ENCODE data around the gene CARD9.

CARD9 gene

DNA sequence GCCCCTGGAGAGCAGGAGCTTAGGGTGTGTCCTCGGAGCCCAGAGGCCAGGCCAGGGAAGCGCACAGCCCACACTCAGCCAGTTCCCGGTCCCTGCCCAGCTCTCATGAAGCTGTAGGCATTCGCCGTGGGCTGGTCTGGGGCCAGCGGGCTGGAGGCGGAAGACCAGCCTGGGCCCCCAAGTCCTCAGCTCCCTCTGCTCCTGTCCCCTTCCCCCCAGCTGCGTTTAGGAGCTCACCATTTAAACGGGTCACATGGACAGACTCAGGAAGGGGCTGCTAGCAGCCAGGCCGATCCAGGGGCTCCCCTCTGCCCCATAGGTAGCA is 27.4 kb downstream of the CARD9 start:
- DNase-seq, result no peak

DNA sequence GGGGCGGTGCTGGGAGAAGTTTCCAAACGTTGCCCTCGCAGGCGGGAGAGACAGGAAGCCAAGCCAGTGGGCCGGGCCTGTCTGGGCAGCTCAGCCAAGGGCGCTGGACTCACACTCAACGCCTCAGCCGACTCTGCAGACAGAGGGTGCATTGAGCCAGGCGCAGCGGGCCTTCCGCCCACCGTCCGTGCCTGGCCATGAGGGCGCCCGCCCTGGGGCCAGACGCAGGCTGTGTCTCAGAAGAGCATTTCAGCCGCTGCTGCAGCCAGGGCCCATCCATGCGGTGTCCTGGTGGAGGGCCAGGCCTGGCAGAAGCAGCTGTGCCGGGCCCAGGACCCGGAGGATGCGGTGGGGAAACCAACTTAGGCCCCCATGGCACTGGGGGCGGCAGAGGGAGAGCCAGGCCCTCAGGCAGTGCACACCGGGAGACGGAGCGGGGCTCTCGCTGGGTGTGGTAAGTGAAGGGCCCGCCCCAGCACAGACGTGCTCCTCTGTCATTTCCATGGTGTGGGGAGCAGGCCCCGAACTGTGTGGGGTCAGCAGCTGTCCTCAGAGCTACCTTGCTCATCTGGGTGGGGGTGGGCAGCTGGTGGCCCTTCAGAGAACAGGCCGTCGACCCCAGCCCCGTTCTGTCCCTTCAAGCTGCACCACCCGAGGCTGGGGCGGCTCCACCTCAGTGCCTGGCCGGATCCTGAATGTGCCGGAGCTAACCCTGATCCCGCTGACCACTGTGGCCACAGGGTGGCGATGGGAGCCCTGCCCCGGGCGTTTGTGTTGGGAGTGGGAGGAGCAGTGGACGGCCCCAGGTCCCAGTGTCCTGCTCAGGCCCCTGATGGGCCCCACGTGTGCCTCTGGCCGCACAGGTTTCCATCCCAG is 27.9 kb downstream of the CARD9 start:
- peak; percentile 85 to 87 for DNase-seq

DNA sequence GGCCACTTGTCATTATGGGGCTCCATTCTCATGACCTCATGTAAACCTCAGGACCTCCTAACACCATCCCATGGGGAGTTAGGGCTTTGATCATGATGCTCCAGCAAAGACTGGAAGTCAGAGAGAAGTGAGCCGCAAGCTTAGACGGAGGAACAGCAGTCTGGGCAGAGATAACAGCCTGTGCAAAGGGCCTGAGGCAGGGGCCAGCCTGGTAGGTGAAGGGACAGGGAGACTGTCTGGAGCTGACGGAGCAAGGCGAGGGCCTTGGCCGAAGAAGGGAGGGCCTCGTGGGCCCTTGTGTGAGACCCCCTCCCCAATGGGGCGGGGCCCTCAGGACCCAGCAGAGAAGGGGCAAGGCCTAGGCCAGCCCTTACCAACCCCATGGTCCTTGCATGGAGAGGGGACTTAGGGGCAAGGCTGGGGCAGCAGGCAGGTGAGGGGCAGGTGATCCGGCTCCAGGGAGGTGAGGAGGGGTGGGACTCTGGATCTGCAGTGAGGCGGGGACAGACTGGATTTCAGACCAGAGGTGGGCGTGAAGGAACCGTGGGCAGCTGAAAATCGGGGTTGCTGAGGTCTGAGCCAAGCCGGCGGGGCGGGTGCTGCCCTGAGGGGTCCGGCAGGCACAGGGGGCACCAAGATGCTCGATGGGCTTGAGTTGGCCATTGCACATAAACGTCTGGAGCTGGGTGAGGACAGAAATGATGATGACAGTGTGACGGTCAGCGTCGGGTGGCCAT is 28.8 kb downstream of the CARD9 start:
- DNase-seq, result no peak

DNA sequence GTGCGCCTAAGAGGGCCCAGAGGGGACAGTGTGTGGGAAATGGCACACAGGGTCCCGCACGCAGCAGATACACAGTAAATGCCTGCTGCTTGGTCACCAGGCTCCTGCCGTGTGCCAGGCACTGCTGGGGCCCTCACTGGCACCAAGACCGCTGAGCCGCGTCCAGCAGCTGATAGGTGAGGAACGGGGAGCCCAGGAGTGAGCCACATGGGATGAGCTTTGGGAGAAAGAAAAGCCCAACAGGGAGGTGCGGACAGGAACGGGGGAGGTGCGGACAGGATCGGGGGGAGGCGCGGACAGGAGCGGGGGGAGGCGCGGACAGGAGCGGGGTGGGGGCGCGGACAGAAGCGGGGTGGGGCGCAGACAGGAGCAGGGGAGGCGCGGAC is 29.6 kb downstream of the CARD9 start:
- no peak for DNase-seq

DNA sequence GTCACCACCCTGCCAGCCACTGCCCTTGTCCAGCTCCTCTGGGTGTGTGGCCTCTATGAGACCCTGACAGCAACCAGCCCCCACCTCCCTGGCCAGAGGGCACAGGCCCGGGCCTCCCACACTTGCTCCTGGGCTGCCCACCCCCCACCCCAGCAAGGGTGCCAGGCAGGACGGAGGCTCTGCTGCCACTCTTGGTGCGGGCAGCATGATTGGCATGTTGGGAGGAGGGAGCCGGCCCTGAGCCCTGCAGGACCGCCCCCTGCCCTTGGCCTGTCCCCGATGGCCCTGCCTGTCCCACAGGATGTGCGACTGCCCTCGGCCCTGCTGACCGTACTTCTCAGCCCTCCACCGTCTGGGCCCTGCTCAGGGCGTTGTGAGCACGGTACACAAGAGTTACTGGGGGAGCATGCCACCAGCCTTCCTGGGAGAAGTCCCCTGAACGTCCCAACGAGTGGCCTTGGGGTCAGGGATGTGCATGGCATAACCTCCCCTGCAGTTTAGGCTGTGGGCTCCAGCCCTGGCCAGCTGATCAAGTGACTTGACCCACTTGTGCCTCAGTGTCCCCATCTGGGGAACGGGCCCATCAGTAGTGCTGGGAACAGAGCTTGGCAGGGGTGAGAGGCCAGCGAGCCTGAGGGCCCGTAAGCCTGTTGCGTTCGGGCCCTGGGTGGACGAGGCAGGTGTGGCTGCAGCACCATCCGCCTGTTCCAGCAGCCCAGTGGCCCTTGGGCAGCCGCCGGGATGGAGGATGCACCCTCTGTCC is 30.2 kb downstream of the CARD9 start:
- no peak for DNase-seq

DNA sequence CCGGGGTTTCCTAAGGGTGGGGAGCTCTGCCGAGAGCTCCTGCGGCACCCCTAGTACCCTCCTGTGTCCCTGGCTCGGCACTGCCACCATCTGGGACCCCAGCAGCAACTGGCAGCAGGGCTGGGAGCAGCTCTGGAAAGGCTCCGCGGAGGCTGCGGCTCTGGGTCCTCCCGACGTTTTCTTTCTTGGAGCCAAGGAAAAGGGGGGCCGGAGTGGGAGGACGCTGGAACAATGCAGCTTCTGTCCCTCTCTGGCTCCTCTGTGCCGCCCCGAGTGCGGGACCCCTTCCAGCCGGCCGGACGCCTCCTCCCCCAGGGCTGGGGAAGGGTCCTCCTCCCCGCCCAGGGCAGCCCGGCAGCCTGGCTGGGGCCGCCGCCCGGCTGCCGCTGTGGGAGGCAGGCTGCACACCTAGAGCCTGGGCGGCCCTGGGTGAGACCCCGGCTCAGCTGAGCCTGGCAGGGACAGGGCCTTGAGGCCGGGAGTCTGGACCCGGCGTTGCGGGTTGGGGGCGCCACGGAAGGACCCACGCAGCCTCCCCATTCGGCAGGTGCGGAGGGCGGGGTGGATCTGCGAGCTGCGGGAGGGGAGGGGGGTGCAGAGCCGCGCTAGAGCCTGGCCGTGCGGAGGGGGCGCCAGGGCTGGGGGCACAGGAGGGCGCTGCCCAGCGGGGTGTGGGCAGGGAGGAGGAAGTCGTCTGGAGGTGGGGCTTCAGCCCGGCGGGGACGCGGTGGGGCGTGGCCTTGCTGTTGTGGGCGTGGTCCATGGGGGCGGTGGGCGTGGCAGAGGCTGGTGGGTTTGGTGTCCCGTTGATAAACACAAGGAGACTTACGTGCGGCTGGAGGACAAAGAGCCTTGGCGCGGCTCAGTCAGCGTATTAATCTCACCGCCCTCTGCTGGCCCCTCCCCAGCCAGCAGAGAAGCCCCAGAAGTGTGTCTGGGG is 31.0 kb downstream of the CARD9 start:
- peak; percentile 65 to 79 for DNase-seq

DNA sequence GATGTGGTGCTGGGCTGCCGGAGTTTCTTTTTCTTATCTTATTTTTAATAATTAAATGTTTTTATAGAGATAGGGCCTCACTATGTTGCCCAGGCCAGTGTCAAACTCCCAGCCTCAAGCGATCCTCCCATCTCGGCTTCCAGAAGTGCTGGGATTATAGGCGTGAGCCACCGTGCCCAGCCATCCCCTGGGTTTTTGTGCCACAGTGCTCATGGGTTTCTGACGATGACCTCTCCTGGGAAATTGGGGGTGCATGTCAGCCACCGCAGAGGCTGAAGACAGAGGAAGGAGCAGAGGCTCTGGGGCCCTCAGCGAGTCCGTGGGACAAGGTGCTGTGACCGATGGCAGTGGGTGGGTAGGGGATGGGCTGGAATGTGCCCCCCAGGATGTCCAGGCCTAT is 31.7 kb downstream of the CARD9 start:
- no peak for DNase-seq

DNA sequence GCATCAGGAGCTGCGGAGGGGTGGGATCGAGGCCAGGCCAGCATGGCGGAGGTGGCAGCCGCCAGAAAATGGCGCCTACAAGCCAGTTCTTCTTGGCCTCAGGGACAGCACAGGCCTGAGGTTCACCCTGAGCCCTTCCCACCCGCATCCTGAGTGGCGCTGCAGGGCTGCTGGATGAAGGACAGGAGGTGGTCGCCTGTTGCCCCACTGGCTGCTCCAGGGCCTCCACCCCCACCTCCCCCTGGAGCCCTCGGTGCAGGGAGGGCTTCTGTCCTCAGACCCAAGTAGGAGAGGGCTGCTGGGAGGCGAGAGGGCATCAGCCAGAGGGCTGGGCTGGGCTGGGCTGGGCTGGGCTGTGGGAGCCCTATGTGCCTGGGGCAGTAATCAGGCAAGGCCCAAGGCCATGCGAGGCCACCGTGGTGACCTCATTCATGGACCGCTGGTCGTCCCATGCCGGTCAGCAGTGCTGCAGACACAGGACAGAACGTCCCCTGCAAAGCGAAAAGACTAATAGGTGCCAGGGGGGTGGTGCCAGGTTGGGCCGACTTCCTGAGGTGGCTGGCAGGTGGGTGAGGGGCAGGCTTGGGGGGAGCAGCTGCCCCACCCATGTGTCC is 32.3 kb downstream of the CARD9 start:
- DNase-seq, result no peak

DNA sequence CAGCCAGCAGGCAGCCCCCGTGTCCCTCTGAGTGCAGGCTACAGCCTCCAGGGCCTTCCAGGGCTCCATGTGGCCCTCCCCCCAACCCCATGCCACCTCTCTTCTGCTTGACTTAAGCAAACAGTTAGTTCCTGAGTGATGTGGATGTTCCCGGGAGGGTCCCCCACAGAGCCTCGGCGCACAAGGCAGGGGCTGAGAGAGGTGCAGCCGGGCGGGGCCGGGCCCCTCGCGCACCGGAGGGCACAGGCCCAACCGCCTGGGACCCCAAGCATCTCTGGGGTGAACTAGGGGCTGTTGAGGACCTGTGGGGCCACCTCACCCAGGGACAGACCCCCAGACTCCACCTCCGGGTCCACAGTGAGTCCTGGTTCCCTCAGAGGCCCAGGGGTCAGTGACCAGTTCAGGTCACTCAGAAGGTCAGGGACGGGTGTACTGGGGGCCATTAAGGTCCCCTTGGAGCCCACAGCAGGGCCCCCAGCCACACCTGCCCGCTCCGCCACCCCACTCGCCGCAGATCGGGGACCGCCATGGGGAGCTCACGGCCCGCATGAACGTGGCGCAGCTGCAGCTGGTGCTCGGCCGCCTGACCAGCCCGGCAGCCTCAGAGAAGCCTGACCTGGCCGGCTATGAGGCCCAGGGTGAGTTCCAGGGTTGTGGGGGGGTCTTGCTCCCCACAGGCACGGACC is 33.0 kb downstream of the CARD9 start:
- DNase-seq, result no peak

DNA sequence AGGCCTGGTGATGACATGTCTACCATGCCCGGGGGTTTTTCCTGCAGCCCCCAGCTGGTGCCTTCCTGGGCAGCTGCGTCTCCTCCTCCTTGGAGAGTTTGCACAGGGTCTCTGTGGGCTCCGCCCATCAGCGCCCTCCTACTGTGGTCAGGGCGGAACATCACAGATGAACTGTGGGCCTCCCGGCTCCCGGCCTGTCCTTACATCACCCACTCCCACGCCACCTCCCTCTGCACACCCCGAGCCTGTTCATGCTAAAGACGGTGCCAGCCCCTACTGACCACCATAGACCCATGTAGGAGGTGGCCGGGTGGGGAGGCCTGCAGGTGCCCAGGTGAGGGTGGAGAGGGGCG is 33.5 kb downstream of the CARD9 start:
- DNase-seq, result no peak

DNA sequence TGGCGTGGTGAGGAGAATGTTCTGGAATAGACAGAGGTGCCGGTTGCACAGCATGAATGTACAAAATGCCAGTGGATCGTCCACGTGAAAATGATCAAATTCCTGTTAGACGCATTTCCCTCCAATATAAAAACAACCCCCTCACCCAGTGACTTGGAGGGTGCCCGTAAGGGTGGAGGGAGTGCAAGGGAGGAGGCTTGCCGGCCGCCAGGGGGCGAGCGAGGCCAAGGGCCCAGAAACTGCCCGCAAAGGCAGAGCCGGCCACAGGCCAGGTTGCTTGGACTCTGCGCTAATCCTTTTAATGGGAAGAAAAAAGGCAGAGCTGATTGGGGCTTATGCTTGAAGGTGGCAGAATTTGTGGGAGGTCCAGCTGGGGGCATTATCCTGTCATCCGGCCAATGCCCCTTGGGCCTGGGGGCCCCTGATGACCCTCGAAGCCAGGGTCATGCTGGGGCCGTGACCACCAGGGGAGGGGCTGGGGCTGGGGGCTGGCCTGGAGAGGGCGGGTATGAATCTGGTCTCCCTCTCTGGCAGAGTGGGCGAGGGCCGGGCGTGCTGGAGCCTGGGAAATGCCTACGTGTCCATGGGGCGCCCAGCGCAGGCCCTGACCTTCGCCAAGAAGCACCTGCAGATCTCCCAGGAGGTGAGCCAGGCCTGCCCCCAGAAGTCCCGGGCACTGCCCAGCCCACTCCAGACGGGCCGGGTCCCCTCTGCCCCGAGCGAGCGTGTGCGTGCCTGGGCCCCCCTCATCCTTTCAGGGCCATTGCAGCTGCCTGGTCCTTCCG is 34.1 kb downstream of the CARD9 start:
- peak; percentile 26 to 65 for DNase-seq

DNA sequence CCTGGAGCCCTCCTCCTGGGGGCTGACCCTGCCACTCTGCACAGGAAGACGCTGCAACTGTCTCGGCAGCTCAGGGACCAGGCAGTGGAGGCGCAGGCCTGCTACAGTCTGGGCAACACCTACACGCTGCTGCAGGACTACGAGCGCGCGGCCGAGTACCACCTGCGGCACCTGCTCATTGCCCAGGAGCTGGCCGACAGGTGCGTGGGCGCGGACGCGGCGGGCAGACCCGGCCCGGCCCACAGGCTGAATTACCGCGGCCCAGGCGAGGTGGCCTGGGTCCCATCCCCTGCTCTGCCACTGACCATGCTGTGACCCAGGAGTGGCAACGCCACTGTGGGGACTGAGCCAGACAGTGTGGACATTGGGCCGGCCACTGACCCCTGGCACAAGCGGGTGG is 35.0 kb downstream of the CARD9 start:
- DNase-seq, result no peak

DNA sequence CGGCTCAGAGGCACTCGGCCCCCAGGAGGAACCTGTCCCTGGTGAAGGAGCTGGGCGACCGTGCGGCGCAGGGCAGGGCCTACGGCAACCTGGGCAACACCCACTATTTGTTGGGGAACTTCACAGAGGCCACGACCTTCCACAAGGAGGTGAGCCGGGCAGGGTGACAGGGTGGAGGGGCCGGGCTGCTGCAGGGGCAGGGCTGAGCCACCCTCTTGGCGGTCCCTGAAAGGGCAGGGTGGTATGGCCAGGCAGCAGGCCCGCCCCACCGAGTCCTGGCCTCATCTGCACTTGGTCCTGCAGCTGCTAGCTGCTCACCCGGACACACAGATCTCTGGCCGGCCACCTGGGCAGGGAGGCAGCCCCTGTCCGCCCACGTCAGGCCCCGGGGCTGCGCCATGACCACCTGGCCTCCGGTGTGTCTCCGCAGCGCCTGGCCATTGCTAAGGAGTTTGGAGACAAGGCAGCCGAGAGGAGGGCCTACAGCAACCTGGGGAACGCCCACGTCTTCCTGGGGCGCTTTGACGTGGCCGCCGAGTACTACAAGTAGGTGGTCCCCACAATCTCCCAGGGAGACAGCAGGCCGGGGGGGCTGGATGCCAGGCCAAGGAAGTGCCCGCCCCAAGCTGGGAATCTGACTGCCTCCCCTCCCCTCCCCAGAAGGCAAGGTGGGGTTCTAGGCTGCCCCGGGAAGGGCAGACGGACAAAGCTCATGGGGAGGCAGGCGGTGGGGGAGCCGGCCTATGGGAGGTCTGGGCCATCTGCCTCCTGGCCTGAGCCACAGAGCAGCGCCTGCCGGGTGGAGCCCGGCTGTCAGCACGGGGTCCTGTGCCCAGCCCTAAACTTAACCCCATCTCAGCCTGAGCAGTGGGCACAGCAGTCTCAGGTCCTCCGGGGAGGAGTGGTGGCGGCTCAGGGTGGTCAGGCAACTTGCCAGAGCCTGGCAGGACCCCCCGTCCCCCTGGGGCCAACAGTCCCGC is 35.8 kb downstream of the CARD9 start:
- no peak for DNase-seq

DNA sequence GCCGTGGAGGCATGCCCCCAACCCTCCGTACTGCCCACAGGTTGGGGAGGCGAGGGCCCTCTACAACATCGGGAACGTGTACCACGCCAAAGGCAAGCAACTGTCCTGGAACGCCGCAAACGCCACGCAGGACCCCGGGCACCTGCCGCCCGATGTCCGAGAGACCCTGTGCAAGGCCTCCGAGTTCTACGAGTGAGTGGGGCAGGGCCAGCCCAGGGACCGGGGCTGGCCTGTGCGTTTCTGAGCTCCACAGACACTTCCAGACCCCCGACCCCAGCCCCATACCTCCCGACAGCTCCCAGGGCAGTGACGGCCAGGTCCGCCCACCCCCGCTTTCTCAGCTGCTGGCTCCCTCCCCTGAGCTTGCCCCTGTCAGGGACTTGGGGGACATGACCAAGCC is 36.6 kb downstream of the CARD9 start:
- DNase-seq, result no peak

DNA sequence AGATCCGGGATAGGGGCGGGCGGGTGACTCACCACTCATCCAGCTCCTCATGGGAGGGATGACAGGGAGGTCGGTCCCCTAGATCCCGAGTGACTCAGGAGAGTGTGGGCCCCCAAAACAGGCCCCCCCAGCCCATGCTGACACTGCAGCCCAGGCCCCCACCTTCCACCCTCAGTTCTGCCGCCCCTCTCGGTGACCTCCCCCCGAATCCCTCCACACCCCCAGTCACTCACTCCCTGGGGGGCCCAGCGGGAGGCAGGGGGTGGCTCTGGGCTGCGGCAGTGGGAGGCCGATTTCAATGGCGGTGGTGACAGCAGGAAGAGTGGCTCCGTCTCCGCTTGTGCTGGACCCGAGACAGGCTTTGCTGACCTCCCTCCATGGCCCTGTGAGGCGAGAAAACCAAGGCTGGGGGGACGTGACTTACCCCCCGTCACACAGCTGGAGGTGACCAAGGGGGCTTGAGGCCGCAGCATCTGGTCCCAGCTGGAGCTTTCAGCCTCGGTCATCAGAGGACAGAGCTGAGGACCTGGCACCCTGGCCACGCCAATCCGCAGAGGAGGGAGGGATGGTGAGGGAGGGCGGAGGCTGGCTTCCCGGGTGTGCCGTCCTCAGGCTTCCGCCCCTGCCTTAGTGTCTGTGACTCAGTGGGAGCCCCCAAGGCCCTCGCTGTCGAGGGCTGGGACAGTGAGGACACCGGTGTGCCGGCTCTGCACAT is 37.2 kb downstream of the CARD9 start:
- DNase-seq, result no peak

DNA sequence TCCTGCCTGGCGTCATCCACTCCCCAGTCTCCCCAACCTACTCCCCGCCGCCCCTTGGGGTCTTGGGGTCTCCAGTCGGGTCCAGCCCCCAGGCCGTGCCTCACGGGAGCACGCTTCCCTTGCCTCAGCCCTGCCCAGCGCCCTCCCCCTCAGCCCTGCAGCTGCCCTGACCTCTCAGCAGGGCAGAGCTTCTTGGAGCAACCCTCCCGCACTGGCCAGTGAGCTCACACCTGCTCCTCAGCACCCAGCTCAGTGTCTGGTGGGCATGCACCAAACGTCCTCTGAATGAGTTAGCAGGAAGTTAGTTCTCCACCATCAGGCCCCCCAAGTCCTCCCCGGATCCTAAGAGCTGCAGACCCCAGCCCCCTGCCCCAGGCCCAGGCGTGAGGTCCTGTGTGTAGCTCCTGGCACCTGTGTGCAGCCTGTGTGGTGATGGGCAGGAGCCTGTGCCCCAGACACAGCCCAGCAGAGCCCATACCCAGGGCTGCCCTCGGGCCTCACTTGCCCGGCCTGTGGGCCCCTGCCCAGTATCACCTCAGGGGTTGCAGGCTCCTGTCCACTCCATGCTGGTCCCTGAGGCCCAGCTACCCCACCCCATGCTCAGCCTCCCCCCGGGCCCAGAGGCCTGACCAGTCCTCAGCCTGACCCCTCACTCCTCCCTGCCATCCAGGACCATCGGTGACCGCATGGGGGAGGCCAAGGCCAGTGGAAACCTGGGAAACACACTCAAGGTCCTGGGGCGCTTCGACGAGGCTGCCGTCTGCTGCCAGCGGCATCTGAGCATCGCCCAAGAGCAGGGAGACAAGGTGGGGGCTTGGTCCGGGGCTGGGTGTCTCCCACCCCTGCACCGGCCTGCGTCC is 37.9 kb downstream of the CARD9 start:
- DNase-seq, result no peak

DNA sequence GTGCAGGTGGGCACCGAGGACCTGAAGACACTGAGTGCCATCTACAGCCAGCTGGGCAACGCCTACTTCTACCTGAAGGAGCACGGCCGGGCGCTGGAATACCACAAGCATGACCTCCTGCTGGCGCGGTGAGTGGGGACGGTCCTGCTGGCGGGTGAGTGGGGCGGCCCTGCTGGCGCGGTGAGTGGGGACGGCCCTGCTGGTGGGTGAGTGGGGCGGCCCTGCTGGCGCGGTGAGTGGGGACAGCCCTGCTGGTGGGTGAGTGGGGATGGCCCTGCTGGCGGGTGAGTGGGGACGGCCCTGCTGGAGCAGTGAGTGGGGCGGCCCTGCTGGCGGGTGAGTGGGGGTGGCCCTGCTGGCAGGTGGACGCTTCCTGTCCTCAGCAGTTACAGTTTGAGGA is 38.9 kb downstream of the CARD9 start:
- DNase-seq, result no peak

DNA sequence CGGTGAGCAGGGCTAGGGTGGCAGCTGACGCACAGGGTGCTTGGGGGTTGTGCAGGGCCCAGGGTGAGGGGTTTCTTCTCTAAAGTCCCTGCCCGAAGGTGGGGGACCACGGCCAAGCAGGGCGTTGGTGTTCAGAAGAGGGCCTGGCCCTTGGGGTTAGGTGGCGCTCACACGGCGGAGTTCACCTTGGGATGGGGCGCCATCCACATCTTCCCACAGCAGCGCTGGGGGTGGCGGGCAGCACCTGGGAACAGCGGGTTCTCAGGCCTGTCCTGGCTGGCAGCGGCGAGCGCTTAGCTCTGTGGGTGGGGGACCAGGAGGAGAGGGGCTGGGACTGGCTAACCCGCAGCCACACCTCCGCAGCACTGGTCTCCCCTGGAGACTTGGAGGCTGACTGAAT is 40.0 kb downstream of the CARD9 start:
- no peak for DNase-seq

Measured in hippocampal formation (tissue), 2 donors.